Erythroblast (primary cell): ENCODE results near the gene PIK3C2G.
A peak's percentile ranks its signal among the peaks of the same experiment; 100 is the strongest.

Source experiments
- DNase-seq, 2 experiments: peaks; one replicate each; lab custom pipeline; 2025; lab: John Stamatoyannopoulos, UW
- GATA1 ChIP-seq: IDR thresholded peaks from 2 replicates; pipeline ENCODE4 v1.6.1; 2011; ENCODE audit warnings: low read depth, mild to moderate bottlenecking, control low read depth, low read length, moderate library complexity
- POLR2A ChIP-seq: IDR thresholded peaks from 2 replicates; pipeline ENCODE4 v1.6.1; 2011; ENCODE audit warnings: mild to moderate bottlenecking, low read length

Gene PIK3C2G

DNA sequence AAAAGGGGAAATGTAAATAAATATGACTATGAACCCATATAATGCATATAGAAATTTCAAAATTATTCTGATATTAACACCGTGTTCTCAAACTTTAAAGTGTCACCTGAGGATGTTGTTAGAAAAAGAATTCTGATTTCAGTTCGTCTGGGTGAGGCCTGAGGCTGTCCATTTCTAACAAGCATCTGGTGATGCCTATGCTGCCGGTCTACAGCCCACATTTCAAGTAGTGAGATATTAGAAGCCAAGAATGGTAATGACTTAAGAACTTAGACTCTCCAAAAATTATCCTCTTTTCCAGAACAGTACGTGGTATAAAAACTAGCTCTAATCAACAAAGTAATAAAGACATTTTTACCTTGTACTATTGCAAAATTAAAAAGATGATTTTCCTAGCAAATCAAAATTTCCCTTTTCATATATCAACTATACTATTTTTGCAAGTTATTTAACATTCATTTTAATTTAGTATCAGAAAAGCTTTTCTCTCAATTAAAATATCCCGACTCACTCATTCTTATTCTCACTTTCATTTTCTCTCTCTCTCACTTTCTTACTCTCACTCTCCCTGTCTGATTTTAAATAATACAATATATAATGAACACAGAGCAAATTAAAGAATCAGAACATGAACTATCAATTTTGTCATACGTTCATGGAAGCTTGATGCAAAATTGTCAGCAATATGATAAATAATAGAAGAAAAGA lies 35.0 kb downstream of the PIK3C2G start:
- DNase-seq, result no peak
- TF ChIP-seq POLR2A (no peak), GATA1 (no peak)

DNA sequence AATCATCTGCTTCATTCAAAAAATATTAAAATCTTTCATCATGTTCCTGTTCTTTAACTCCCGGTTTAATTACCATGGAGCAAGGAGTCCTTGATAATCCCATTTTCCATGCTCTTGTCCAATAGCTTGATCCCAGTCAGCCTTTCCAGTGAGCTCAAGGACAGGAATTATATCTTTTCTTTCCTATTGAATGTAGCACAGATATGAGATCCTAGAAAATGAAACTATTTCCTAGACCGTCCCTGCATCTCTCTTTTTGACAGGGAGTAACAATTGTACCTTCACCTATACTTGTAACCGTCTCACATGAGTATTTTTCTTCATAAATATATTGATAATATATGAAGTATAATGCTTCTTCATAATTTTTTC lies 35.6 kb downstream of the PIK3C2G start:
- no peak for TF ChIP-seq POLR2A
- no peak for TF ChIP-seq GATA1

DNA sequence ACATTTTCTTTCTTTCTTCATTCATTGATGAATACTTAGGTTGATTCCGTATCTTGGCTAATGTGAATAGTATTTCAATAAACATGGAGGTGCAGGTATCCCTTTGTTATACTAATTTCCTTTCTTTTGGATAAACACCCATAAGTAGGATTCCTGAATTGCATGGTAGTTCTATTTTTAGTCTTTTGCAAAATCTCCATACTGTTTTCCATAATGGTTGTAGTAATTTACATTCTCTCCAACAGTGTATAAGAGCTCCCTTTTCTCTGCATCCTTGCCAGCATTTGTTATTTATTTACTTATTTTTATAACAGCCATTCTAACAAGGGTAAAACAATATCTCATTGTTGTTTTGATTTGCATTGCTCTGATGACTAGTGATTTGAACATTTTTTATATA lies 36.6 kb downstream of the PIK3C2G start:
- TF ChIP-seq GATA1, result no peak
- no peak for TF ChIP-seq POLR2A
- DNase-seq, result no peak

More for the DNA sequence above, 35.6 kb downstream of the PIK3C2G start:
- no peak for DNase-seq

DNA sequence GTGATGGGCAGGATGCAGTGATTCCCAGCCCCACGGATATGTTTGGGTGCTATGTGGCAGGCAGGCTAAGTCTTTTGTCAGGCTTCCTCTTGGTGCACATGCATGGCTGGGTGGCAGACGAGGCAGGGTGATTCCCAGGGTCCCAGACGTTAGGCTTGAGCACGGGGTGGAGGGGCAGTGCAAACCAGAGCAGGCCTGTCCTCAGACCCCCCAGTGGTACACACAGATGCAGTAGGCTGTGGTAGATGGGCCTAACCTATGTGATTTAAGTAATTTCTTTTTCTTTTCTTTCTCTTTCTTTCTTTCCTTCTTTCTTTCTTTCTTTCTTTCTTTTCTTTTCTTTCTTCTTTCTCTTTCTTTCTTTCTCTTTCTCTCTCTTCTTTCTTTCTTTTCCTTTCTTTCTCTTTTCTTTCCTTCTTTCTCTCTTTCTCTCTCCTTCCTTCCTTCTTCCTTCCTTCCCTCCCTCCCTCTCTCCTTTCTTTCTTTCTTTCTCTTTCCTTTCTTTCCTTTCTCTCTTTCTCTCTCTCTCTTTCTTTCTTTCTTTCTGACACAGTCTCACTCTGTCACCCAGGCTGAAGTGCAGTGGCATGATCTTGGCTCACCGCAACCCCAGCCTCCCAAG lies 41.6 kb downstream of the PIK3C2G start:
- no peak for DNase-seq
- no peak for TF ChIP-seq POLR2A

DNA sequence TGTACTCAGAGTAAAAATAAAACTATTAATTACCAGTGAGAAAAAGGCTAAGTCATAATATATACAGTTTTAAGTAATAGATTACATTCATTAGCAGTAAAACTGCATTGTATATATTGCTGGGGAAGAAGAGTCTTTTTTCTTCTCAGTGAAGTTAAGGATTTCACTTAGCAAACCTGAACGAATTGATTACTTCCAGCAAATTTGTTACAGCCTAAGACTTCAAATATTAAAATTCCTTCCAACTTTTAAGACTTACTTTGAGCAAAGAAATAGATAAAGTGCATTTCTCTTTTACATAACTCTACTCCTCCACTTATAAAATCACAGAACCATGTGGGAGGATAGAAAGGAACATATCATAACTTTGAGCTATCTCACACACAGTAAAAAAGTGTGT lies 43.3 kb downstream of the PIK3C2G start:
- TF ChIP-seq GATA1 (no peak), POLR2A (no peak)
- DNase-seq, result no peak

DNA sequence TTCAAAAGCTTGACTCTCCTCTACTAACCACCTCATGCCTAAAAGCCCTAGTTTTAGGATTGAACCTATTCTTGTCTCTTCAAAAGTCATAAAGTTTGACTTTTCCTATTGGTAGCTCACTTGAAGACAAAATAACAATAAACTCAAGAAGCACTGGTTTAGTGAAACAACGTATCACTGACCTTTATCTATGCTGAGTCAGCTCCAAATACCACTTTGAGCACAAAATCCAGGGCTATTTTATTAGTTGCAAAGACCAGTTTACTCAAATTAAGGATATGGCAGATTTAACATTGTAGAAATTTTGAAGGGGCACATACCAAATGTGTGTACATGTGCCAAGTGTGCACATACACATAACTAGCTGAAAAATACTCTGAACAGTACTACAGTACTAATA lies 45.0 kb downstream of the PIK3C2G start:
- no peak for TF ChIP-seq GATA1
- no peak for TF ChIP-seq POLR2A
- no peak for DNase-seq

DNA sequence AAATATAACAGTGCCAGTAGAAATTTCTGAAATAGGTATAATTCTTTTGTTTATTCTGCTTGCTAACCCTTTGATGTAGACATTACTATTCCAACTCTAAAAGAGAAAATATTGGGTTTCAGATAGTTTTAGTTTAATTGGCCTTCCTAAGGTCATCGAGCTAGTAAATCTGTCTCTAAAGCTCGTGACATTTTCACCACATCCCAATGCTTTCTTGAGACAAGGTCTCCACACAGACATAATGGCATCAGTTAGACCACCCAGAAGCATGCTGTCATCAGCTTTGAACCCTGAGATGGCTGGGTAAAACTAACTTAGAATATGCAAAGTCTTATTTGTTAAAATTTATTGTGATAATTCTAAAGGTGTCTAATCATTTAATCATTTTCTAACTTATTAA lies 52.0 kb downstream of the PIK3C2G start:
- no peak for TF ChIP-seq GATA1
- TF ChIP-seq POLR2A, result no peak
- no peak for DNase-seq

DNA sequence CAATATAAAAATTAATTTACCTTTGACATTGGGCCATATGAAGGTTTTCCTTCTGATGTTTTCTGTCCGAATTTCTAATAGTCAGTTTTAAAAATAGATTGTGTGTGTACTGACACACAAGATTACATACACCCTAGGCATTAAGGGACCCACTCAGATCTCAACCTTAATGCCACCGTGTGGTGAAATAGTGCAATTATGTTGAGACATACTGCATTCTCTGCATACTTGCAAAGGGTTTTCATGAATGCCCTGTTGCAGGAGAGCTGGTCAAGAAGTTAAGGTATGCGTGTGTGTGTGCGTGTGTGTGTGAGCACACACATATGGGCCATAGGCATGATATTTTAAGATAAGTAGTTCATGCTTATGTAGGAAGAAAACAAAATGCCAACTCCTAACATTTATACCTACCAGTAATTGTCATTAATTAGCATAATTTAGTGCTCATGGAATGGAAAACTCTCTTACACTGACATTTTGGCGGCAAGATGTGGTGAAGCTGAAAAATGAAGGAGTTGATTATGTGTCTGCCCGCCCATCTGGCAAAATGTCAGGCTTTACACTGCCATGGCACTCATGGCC lies 58.8 kb downstream of the PIK3C2G start:
- TF ChIP-seq GATA1 (no peak), POLR2A (no peak)
- peak; percentile 2 to 14 for DNase-seq

DNA sequence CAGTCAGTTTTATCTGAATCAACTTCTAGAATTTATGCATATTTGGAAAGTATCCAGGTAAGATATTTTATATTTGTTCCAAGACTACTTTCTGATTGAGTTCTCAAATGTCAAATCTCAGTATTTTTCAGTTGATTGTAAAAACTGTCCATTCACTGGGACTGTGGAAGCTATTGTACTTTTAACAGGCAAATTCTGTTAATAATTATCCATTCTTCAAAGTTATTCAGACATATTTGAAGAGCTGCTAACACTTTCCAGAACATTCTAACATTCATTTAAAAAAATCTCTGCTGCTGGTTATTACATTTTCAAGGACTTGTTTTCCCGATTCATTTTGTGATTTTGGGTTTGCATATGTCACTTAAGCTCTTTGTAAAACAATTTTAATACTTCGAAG lies 59.7 kb downstream of the PIK3C2G start:
- TF ChIP-seq POLR2A, result no peak
- no peak for TF ChIP-seq GATA1
- DNase-seq, result no peak

DNA sequence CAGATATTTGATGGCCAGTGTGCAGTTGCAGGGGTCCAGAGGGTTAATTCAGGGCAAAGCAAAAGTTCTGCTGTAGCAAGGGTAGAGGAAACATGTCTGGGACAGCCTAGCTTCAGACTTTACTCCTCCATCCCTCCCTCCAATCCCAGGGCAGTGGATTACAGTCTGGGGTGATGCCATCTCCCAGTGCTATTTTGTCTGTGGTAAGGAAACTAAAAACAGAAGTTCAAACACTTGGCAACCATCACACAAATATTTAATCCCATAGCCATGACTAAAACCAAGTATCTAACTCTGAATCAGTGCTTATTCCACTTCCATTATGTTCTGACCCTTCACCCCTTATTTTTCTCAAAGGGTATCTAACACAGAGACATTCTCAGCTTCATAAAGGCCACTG lies 61.8 kb downstream of the PIK3C2G start:
- TF ChIP-seq GATA1 (no peak), POLR2A (no peak)
- no peak for DNase-seq

DNA sequence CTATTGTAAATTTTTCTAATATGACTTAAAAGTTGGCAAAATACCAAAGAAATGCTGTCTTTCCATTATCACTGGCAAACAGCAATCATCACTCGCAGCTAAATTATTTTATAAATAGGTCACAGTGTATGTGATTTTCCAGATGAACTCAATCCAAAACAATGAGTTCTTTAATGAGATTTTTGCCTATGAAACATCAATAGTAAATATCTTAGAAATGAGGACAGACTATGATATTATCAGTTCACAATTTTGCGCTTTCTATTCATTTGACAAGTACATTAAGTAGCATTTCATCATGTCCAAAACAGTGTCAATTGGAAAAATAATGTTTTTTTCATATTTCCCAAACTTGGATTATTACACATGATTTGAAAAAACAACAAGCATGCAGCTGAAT lies 65.7 kb downstream of the PIK3C2G start:
- TF ChIP-seq GATA1, result no peak
- TF ChIP-seq POLR2A, result no peak

DNA sequence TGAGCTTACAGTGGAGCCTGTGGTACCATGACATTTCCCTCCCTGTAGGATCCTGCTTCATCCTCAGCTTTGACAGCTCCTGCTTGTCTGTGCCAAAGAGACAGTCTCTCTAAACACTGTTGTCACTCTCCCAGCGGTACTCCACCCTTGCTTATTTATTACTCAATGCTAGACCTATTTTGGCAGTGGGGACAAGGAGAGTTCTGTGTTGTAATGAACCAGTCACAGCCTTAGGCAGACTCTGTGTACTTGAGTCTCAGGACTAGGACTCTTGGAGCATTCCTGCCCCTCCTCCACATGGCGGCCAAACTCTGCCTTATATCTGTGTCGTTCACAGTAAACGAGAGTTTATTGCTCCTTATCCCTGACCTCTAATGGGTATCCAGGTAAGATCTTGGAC lies 70.9 kb downstream of the PIK3C2G start:
- no peak for TF ChIP-seq GATA1
- TF ChIP-seq POLR2A, result no peak
- no peak for DNase-seq

More for the DNA sequence above, 65.7 kb downstream of the PIK3C2G start:
- no peak for DNase-seq

DNA sequence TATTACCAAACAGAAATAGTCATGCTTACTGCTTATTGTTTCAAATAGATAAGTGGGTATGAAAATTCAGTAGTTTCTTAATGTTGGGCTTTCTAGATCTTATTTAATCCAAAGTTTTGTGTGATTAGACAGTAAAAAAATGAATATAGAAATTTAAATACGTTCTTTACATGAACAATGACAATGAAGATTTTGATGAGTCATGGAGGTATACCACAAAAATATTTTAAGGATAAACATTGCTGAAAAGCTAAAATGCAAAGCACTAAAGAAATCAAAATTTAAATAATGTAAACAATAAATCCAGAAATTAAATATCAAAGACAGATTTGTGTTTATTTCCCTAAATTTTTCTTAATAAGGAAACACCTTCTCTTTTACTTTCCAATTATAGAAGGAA lies 78.3 kb downstream of the PIK3C2G start:
- TF ChIP-seq POLR2A (no peak), GATA1 (no peak)
- DNase-seq, result no peak

DNA sequence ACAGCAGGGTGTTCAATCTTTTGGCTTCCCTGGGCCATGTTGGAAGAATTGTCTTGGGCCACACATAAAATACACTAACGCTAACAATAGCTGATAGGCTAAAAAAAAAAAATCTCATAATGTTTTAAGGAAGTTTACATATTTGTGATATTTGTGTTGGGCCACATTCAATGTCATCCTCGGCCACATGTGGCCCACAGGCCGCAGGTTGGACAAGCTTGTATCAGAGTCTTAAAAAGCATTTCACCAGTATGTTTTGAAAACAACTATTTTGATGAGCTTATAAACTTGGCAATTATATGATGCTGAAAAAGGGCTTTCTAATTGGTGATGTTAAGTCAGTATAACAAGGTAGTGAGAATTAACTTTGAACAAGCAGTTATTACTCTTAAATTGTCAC lies 78.9 kb downstream of the PIK3C2G start:
- TF ChIP-seq POLR2A (no peak), GATA1 (no peak)
- no peak for DNase-seq
